ENCODE data around the gene ZNF774.
A peak's percentile ranks its signal among the peaks of the same experiment; 100 is the strongest.

- TF ChIP-seq MAX (IDR thresholded peaks at IDR 0.05) (no peak), SP1 (IDR thresholded peaks at IDR 0.05) (no peak), ATF3 (IDR thresholded peaks at IDR 0.05) (no peak), CTCF (IDR thresholded peaks at IDR 0.05; ENCODE audit: low read depth, low read length, missing input control) (peak; percentile 100), ZBTB33 (IDR thresholded peaks at IDR 0.05) (no peak), TAF1 (conservative IDR thresholded peaks at IDR 0.05) (no peak), GABPA (IDR thresholded peaks at IDR 0.05 in 1 of 2, conservative IDR thresholded peaks at IDR 0.05 in 1 of 2) (no peak)
These were observed 31.8 kb upstream of the ZNF774 start for GRCh38 chr15:90320062-90320884.

Measured in liver (tissue), 3 donors.